ENCODE results near the gene FETUB.

DNA sequence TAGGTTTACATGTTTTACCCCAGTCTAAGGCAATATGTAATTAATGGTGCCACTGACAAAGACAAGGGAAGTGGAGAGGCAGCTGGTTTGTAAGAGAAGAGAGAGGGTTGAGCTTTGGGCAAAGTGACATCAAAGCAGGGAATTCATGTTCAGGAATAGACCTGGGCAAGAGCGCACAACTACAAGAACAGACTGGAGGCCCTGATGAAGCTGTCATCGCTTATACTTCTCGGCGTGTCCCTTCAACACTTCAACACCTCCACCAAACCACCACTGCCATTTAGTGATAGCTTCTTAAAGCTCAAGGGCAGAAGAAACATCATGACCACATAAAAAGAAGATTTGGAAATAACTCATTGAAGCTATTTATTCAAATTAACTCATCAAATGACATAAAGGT is 57.3 kb downstream of the FETUB start:
- TF ChIP-seq, protein P1, sequence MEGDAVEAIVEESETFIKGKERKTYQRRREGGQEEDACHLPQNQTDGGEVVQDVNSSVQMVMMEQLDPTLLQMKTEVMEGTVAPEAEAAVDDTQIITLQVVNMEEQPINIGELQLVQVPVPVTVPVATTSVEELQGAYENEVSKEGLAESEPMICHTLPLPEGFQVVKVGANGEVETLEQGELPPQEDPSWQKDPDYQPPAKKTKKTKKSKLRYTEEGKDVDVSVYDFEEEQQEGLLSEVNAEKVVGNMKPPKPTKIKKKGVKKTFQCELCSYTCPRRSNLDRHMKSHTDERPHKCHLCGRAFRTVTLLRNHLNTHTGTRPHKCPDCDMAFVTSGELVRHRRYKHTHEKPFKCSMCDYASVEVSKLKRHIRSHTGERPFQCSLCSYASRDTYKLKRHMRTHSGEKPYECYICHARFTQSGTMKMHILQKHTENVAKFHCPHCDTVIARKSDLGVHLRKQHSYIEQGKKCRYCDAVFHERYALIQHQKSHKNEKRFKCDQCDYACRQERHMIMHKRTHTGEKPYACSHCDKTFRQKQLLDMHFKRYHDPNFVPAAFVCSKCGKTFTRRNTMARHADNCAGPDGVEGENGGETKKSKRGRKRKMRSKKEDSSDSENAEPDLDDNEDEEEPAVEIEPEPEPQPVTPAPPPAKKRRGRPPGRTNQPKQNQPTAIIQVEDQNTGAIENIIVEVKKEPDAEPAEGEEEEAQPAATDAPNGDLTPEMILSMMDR (conservative IDR thresholded peaks at IDR 0.05; ENCODE audit: low read length), result no peak
- no peak for TF ChIP-seq EZH2phosphoT487 (IDR thresholded peaks at IDR 0.05; ENCODE audit: borderline replicate concordance, low read depth, low read length)

All from OCI-LY7 (cell line).